GM18499 (cell line): ENCODE results near the gene DCAF8L1.
"Not testable (repeated sequence)": the region's sequence is repeated elsewhere in the genome, so short reads cannot be mapped to it uniquely, and the experiment has no call there.

ENCODE experiments used
- ATAC-seq: cut with Tn5 transposase; IDR thresholded peaks from one replicate; pipeline ENCODE4 v1.9.1; 2021; ENCODE audit warnings: moderate number of reproducible peaks; ENCODE audit not compliant: insufficient read depth, unreplicated experiment

Gene DCAF8L1

DNA sequence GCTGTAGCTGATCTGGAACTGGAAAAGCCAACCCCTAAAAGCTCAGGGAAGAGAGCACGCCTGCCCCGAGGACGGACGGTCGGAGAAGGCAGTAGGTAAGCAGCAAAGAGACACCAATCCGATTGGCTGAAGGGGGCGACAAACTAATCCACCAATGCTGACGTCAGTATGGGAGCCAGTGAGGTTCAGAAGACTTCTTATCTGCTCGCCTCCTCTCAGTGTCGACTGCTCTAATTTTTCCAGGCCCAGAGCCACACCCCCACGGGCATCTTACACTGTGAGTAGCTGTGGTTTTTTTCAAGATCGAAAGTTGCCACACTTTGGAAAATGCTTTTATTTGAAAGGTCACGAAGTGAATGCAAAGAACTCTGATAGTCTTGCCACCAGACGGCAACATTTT, at the start of gene DCAF8L1:
Gene DCAF8L1, minus strand, starts transcription at position 101 of the 400 bp plus-strand sequence. CDS start 115 bp downstream, outside the sequence.
- no peak for ATAC-seq

DNA sequence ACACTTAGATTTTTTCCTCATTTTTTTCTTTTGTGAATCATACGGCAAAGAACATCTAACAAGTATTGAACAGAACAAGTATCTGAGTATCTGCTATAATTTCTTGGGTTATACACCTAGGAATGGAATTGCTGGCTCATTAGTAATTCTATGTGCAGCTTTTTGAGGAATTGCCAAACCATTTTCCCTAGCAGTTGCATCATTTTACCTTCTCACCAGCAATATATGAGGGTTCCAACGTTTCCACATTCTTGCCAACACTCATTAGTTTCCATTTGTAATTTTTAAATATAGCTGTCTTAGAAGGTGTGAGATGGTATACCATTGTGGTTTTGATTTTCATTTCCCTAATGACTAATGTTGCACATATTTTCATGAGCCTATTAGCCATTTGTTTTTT, 41.1 kb upstream of the DCAF8L1 start:
- ATAC-seq, result no peak

DNA sequence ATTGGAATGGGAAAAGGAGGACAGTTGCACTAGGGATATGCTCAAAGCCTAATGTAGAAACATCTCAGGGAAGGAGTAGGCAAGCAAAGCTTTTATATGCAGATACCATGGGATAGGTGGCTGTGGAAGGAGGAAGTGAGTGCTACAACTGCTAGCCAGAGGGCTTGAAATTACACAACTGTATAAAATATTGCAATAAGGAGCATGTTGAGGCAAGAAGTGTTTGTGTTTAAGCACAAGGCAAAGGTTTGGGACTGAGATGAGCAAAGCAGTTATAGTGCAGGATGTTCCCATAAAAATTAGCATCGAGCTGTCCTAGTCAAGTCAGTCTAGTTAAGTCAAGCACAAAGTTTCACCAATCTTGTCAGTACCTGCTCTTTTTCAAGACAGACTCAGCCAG, 35.6 kb upstream of the DCAF8L1 start:
- no peak for ATAC-seq

DNA sequence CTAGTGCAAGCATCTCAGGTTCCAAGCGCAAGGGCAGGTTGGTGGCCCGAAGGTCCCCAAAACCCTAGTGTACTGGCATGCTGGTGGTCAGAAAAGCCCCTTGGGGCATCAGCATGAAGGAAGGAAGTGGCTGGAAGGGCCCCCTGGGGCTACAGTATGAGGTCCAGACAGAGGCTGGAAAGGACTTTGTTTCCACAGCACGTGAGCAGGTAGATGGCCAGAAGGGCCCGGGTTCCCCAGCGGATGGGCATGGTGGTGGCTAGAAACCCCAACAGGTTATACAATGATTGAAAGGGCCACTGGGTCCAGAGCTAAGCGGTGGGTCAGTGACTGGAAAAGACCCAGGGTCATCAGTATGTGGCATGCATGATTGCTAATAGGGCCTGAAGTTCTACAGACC, 34.7 kb upstream of the DCAF8L1 start:
- ATAC-seq, result no peak

DNA sequence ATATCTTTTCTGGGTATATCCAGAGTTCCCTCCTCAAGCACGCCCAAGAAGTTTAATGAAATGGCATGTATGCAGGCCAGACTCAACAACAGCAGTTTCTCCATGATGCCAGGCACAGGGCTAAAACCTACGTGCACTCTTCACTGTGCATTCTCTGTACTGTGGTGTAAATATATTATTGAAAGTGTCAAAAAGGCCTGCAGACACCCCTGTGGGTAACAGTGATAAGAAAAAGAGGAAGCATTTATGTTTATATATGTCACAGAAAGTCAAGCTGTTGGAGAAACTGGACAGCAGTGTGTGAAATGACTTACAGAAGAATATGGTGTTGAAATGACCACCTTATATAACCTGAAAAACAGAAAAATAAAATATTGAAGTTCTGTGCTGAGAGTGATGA, 29.6 kb upstream of the DCAF8L1 start:
- no peak for ATAC-seq

DNA sequence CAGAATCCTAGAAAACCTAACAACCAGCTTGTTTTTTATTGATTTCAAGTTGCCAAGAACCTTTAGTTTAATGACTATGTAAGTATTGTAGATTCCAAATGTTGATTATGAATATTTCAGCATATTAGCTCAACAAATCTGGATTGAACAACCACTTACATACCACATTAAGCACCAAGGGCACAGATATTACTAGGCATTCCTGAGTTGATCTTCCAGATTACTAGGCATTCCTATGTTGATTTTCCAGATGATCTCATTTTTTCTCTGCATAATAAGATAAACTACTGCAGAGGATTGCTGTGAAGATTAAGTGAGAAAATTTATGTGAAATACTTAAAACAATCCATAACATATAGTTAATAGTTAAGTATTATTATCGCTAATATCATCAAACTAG, 17.4 kb upstream of the DCAF8L1 start:
- ATAC-seq, result no peak

DNA sequence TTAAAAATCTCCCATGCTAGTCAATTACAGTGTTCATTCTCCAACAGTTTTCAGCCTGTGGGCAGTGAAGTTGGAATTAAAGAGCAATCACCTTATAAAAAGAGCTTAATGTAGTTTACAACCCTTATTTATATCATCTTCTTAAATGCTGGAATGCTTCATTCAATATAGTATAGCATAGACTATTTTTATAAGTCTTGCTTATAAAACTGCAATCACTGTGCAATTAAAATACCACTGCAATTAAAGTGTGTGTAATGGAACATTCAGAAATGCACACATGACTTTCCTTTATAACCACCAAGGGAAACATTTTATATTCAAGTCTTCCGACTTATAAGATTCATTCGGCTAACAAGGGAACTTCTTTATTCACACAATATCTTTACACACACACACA, 16.4 kb upstream of the DCAF8L1 start:
- no peak for ATAC-seq

DNA sequence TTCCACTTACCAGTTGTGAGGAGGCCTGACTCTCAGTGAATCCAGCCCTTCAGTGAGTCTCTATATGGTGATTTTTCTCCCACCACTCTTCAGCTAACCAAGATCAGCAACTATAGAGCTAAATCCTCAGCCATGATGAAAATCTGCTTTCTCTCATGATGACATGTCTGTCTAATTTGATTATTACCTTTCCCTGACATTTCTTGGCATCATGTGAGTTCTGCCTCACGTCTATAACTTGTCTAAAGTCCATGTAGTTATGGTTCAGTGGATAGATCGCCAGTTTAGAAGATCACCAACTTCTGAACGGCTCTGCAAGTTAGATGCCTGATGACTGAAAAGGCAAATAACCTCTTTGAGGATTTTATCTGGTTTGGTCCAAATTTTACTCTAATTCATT, 14.9 kb upstream of the DCAF8L1 start:
- no peak for ATAC-seq

DNA sequence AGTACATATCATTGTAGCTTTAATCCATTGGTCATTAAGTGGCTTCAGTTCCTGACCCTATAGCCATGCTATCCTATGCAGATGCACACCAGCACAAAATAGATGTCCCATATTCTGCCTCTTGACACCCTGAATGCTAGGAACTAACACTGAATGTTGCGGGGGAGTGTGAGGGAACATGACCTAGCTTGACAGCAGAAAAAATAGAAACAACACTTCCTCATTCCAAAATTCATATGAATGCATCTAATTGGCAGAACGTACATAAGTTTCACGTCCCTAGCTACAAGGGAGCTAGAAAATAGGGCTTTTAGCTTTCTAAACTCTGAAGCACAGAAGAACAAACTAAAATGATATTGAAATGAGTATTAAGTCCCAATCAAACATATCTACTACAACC, 14.4 kb upstream of the DCAF8L1 start:
- ATAC-seq, result no peak

DNA sequence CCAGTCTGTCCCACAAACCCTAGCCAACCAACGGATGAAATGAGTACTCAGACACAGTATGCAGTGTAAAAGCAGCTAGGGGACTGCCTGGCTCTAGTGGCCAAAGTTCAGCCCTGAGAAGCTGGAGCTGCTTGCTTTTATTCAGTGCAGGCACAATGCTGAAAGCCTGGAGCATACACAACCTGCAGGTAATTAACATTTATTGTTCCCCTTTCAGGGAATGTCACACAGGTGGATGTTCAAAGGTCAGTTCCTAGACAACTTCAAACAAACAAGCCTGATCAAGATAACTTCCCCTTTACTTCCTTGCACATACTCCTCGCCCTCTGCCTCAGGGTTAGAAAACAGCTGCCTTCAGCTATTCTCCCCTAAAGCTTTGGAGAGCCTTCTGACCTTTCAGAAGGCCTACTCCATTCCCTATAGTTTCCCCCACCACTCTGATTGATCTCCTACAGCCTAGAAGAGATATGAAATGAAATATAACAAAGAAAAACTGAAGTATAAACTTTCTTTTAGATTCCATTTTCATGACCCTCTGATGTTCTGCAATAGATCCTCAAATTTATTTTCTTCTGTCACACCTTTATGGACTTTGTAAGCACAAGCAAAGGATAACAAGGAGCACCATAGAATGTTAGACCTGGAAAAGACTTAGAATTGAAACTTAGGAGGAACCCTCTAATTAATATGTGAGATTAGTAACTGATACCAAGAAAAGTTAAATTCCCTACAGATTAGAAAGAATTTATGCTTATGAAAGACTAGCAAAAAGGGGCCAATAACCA, 6.8 kb upstream of the DCAF8L1 start:
- no peak for ATAC-seq

DNA sequence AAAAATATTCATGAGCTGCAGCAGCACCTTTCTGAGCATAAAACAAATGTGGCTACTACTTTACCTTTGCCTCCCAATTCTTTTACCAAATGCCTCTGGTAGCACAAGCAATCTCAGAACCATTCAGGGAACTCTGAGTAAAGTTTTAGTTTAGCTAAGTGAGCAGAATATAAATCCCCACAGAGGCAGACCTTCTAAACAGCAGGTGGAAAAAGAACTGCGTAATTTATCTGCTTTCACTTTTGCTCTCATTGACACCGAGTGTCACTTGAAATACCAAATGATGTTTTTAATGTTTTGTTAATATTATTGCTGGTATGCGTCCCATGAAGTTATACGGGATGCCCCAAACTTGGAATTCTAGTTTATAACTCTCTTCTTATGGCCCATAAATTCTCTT, 4.3 kb downstream of the DCAF8L1 start:
- ATAC-seq, result not testable (repeated sequence)

DNA sequence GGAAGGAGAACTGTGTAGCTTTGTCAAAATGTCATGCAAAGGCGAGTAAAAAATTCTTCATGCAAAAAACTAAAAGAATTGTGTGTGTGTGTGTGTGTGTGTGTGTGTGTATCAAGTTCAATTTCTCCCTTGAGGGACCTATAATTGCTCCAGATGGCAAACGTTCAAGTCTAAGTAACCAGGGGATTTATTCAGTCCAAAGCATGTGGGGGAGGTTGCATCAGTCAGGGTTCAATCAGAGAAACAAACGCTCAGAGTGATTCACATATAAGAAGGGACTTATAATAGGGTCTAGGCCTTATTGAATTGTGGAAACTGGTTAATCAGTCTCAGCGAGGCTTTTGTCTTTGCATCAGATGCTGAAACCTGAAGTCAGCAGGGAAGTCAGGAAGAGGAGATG, 5.0 kb downstream of the DCAF8L1 start:
- no peak for ATAC-seq

DNA sequence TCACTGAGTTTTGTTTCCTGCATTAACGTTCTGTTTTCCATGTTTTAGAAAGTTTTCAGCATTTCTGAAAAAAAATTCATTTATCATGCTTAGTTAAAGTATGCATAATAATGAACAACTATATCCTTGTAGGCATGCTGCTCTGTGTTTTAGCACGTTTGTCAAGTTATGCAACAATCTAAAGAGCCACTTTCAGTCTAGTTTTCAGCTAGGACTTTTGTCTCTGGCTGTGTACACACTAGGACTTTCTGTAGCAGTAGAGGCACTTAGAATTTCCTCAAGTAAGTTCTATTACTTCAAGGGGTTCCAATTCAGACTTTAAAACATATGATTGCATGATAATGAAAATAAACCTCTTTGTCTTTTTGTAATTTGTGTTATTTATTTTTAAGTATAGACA, 12.4 kb downstream of the DCAF8L1 start:
- ATAC-seq, result no peak

DNA sequence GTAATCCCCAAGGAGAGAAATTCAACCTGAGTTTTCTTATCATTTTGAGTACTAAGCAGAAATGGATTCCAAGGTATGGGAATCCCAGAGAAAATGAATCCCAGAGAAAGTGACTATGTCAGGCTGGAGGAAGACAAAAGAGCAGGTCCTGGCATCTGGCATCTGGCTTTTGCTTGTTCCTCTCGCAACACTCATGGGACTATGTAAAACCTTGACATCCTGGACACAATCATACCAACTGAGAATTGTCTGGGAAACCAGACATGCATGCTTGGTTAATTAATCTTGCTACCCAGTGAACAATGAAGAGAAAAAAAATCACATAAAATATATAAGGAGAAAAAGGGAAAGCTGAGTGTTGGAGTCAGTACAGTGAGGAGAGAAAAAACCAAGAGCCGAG, 12.9 kb downstream of the DCAF8L1 start:
- ATAC-seq, result no peak

DNA sequence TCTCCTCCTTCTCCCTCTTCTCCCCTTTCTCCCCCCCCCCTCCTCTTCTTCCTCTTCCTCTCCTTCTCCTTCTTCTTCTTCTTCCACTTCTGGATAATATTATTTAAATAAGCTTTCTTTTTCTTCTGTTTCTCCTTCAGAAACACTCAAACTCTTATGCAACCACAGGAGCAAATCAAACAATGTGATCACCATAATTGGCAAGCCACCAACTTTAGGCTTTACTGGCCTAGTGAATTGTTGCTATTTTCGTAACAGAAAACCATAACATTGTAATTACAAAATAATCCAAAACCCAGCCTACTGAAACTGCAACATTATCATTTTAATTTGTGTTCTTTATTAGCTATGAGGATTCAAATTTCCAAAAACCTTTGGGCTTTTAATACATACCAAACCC, 14.3 kb downstream of the DCAF8L1 start:
- no peak for ATAC-seq

DNA sequence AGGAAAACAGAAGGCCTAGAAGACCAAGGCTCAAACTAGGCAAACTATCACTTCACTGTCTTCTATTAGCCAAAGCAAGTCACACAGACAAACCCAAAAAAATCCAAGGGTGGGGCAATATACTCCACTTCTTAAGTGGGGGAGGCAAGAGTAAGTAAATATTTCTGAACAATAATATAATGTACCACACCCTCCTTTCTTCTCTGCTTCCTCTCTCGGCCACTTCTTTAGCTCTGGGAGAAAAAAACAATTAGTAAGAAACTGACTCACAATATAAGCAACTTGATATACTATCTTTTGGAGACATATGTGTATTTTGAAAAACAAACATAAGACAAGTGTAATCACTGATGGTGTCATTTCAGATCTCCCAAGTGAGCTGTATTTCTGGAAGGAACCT, 14.8 kb downstream of the DCAF8L1 start:
- ATAC-seq, result no peak

DNA sequence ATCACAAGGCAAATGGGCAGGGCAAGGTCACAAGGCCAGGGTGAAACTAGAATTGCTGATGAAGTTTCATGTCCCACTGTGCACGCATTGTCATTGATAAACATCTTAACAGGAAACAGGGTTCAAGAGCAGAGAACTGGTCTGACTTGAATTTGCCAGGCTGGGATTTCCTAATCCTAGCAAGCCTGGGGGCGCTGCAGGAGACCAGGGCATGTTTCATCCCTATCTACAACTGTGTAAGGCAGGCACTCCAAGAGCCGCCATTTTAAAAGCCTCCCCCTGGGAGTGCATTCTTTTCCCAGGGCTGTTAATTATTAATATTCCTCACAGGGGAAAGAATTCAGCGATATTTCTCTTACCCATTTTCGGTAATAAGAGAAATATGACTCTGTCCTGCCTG, 15.9 kb downstream of the DCAF8L1 start:
- not testable (repeated sequence) for ATAC-seq

DNA sequence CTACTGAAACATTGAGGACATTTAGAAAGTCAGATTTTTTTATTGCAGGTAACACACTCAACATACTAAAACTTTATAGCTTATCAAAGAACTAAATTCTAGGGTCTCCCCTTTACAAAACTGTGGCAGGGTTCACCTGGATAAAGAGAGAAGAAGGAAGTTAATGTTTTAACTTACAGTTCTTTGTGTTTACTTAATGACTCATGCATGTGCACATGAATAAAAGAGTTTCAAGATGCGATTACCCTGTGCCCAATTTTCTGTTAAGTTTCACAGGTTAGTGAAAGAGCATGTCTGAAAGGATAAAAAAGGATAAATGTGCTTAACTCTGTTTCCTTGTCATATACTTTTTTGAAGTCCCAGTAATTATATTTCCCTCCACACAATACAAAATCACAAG, 16.8 kb downstream of the DCAF8L1 start:
- ATAC-seq, result no peak

DNA sequence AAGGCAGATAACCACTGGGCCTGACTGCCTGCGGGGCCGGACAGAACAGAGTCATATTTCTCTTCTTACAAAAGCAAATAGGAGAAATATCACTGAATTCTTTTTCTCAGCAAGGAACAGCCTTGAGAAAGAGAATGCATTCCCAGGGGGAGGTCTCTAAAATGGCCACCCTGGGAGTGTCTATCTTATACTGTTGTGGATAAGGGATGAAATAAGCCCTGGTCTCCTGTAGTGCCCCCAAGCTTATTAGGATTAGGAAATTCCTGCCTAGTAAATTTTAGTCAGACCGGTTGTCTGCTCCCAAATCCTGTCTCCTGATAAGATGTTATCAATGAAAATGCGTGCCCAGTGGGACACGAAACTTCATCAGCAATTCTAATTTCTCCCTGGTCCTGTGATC, 20.8 kb downstream of the DCAF8L1 start:
- not testable (repeated sequence) for ATAC-seq

DNA sequence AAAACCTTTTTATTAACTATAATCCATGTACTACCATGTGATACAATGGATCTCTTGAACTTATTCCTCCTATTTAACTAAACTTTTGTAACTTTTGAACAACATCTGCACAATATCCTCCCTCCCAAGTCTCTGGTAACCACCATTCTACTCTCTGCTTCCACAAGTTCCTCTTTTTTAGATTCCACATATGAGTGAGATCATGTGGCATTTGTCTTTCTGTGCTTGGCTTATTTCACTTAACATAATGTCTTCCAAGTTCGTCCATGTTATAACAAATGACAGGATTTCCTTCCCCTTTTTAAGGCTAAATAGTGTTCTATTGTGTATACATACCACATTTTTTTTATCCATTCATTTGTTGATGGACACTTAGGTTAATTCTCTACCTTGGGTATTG, 28.1 kb downstream of the DCAF8L1 start:
- no peak for ATAC-seq

DNA sequence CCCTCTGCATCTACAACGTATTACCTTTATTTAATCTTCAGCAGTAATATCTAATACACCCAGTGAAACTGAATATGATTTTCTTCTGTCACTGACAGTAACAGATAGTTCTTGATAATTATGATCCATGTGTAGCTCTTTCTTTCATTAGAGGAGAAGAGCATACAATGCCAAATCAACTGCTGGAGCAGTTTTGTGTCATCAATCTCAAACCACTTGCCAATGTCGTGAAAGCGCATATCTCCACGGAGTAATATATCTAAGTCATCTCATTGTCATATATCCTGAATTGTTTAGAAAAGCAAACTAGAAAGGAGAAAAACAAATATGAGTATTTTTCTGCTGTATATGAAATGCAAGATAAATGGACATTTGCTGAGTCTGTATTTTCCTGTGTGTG, 47.9 kb downstream of the DCAF8L1 start:
- ATAC-seq, result no peak
